Measurements from ENCODE around the gene HRNR. TPM values are rescaled to one million over a fixed set of nuclear protein-coding genes. Genes with fewer than 3 reads are reported as not detected.
A peak's percentile ranks its signal among the peaks of the same experiment; 100 is the strongest.

Gene HRNR
- total RNA-seq, 3 donors from 2014 or later (not counting 1 experiment from before 2014, with no cell fraction given) = not detected

- Histone ChIP-seq H3K36me3 (ENCODE audit: control insufficient read depth, insufficient read depth, low read length) (no peaks in the 10 kb centered on the region), H3K9me3 (ENCODE audit: control insufficient read depth, insufficient read depth, low read length) (no peaks in the 10 kb centered on the region), H3K4me3 (ENCODE audit: low read length) (no peak overlapping the region), H3K27ac (ENCODE audit: low read length) (no peak overlapping the region), H3K4me1 (ENCODE audit: control insufficient read depth, insufficient read depth, low read length) (no peaks in the 10 kb centered on the region), H3K27me3 (ENCODE audit: control insufficient read depth, insufficient read depth, low read length) (no peaks in the 10 kb centered on the region)
- H3K36me3 Mint-ChIP-seq = no peaks in the 10 kb centered on the region
- peaks cover 0 to 7% of the 10 kb centered on the region in 2 donors for H3K4me1 Mint-ChIP-seq
- H3K9me3 Mint-ChIP-seq = no peaks in the 10 kb centered on the region
- intact Hi-C loops (cut with micrococcal nuclease) = no loop called here
- TF ChIP-seq CTCF (IDR thresholded peaks at IDR 0.05) = no peak
- no peak overlapping the region for H3K27ac Mint-ChIP-seq
- H3K27me3 Mint-ChIP-seq (ENCODE audit: low read depth in 2 of 2) = peaks cover 0 to 2% of the 10 kb centered on the region in 2 donors
- no peak for ATAC-seq
- 84% methylated on average over 2 of the region's 2 CpGs for WGBS (ENCODE audit: insufficient coverage)
- no peak overlapping the region for H3K4me3 Mint-ChIP-seq
- peak in 1 of 2 donors; percentile 11 for DNase-seq
Measured at GRCh38 chr1:152182431-152182830, 41.6 kb downstream of the HRNR start.

DNA sequence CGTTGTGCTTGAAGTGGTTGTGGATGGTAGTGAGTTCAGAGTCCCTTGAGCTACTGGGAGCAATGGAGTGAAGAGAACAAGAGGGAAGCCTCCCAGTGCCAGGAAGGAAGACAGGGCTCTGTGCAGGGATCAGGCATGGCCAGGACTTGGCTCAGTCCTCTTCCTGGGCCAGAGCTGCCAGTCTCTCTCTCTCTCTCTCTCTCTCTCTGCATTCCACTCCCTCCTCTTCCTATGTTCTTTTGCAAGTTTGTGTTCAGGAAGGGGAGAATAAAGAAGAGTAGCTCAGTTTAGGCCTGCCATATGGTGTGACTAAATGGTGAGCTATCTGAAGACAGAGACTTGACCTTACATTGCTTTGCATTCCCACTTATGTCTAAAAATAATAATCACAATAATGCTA, 44.4 kb downstream of the HRNR start:
- Mint-ChIP-seq H3K4me3 (no peak overlapping the region), H3K27ac (no peak overlapping the region), H3K27me3 (ENCODE audit: low read depth in 2 of 2) (peaks cover 8 to 15% of the 10 kb centered on the region in 2 donors), H3K9me3 (no peaks in the 10 kb centered on the region), H3K4me1 (no peaks in the 10 kb centered on the region), H3K36me3 (no peaks in the 10 kb centered on the region)
- Histone ChIP-seq H3K9me3 (ENCODE audit: control insufficient read depth, insufficient read depth, low read length) (no peaks in the 10 kb centered on the region), H3K4me3 (ENCODE audit: low read length) (no peak overlapping the region), H3K27ac (ENCODE audit: low read length) (no peak overlapping the region), H3K4me1 (ENCODE audit: control insufficient read depth, insufficient read depth, low read length) (no peaks in the 10 kb centered on the region), H3K27me3 (ENCODE audit: control insufficient read depth, insufficient read depth, low read length) (no peaks in the 10 kb centered on the region), H3K36me3 (ENCODE audit: control insufficient read depth, insufficient read depth, low read length) (no peaks in the 10 kb centered on the region)
- ATAC-seq = no peak
- 79% methylated on average over 1 of the region's 1 CpG for WGBS (ENCODE audit: insufficient coverage)
- TF ChIP-seq CTCF (IDR thresholded peaks at IDR 0.05) = no peak
- intact Hi-C loops (cut with micrococcal nuclease) = no loop called here
- DNase-seq = no peak

DNA sequence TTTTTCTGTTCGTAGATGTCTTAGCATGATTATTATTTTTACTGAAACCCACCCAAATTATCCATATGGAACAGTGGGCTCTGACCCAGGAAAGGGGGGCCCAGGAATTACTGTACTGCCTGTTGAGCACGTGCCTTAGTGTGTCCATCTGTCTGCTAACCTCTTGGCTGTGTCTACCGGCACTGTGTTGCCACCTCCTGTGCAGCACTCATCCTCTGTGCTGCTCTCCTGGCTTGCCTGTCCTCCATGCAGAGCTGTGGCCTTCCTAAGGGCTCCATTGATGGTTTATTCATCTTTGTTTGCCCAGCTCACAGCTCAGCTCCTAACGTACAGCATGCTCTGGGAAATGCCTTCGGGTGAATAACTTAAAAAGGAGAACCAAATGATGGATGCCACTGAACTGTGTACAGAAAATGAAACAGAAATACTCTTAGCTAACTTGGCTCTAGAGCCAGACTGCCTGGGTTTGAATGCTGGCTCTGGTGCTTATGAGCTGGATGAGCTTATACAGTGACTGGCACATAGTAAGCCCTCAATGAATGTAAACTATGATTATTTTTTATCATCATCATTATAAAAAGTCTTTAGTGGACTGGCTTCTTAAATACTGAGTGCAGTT, 53.6 kb downstream of the HRNR start:
- TF ChIP-seq CTCF (IDR thresholded peaks at IDR 0.05) = no peak

More for the DNA sequence above, 53.6 kb downstream of the HRNR start:
- Mint-ChIP-seq H3K4me1 (peaks cover 0 to 5% of the 10 kb centered on the region in 2 donors), H3K36me3 (no peaks in the 10 kb centered on the region), H3K9me3 (no peaks in the 10 kb centered on the region), H3K27ac (no peak overlapping the region), H3K27me3 (ENCODE audit: low read depth in 2 of 2) (peaks cover 12 to 13% of the 10 kb centered on the region in 2 donors), H3K4me3 (no peak overlapping the region)
- no peaks in the 10 kb centered on the region for H3K27me3 ChIP-seq (ENCODE audit: control insufficient read depth, insufficient read depth, low read length)
- ATAC-seq = no peak
- H3K4me3 ChIP-seq (ENCODE audit: low read length) = no peak overlapping the region
- WGBS (ENCODE audit: insufficient coverage) = 68% methylated on average over 5 of the region's 5 CpGs
- no peaks in the 10 kb centered on the region for H3K36me3 ChIP-seq (ENCODE audit: control insufficient read depth, insufficient read depth, low read length)
- no peak overlapping the region for H3K27ac ChIP-seq (ENCODE audit: low read length)
- H3K9me3 ChIP-seq (ENCODE audit: control insufficient read depth, insufficient read depth, low read length) = no peaks in the 10 kb centered on the region
- no peaks in the 10 kb centered on the region for H3K4me1 ChIP-seq (ENCODE audit: control insufficient read depth, insufficient read depth, low read length)
- DNase-seq = no peak
- intact Hi-C loops (cut with micrococcal nuclease) = no loop called here
